VCaP (cell line): Measurements from ENCODE around the gene C18orf54.

Experiments
- H3K27ac ChIP-seq: fragments of 450-650 bp; 2 replicates; pipeline ENCODE4 v1.5.1; 2017
- TF ChIP-seq, protein P1 (sequence below): fragments of 450-650 bp; conservative IDR thresholded peaks from 2 replicates; pipeline ENCODE4 v1.5.1; 2017; ENCODE audit warnings: mild to moderate bottlenecking, moderate library complexity

Gene C18orf54

DNA sequence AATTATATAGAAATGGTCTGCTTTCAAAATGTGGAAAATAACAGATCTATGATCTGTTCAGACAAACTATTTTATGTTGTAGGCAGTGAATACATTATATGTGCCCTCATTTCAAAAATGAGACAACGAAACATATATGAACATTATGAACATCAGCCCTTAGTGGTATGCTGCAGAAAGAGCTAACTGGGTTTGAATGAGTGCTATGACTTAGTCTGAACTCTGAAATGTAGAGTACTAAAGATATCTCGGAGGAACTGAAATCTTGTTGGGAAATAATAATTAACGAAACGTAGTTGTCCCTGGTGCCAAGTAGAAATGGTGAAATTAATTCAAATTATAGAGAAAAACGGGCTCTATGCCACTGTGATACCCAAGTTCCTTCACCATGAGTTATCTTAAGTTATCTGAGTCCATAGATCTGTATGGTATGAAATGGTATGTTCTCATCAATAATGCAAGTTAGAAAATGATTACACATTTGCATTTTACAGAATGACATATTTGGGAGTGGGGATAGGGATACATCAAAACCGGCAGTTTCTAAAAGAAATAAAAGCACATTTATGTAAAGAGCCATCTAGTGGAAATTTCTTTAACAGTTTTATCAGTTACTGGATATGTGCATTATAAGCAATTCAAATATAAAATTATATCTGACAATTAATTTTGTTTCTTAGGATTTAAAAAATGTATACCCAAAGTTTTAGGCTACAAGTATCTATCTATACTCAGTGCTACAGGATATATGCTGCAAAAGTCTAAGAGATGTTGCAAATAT lies 26.7 kb upstream of the C18orf54 start:
- H3K27ac ChIP-seq, result no peak overlapping the region
- TF ChIP-seq, protein P1, sequence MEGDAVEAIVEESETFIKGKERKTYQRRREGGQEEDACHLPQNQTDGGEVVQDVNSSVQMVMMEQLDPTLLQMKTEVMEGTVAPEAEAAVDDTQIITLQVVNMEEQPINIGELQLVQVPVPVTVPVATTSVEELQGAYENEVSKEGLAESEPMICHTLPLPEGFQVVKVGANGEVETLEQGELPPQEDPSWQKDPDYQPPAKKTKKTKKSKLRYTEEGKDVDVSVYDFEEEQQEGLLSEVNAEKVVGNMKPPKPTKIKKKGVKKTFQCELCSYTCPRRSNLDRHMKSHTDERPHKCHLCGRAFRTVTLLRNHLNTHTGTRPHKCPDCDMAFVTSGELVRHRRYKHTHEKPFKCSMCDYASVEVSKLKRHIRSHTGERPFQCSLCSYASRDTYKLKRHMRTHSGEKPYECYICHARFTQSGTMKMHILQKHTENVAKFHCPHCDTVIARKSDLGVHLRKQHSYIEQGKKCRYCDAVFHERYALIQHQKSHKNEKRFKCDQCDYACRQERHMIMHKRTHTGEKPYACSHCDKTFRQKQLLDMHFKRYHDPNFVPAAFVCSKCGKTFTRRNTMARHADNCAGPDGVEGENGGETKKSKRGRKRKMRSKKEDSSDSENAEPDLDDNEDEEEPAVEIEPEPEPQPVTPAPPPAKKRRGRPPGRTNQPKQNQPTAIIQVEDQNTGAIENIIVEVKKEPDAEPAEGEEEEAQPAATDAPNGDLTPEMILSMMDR, result peak; percentile 59

DNA sequence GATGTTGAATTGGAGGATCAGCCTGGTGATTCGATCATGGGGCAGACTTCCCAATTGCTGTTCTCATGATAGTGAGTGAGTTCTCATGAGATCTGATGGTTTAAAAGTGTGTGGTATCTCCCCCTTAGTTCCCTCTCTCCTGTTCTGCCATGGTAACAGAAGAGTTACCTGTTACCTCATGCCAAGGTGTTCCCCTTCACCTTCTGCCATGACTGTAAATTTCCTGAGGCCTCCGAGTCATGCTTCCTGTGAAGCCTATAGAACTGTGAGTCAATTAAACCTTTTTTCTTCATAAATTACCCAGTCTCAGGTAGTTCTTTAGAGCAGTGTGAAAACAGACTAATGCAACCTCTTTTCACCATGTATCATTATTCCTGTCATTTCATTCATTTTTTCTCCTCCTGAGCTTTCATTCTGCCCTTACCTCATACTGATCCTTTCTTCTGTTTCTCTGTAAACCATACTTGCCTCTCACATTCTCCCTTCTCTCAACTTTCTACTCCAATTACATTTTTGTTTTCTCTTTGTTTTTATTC lies 22.0 kb upstream of the C18orf54 start:
- H3K27ac ChIP-seq, result no peak overlapping the region
- TF ChIP-seq, protein P1, result no peak

DNA sequence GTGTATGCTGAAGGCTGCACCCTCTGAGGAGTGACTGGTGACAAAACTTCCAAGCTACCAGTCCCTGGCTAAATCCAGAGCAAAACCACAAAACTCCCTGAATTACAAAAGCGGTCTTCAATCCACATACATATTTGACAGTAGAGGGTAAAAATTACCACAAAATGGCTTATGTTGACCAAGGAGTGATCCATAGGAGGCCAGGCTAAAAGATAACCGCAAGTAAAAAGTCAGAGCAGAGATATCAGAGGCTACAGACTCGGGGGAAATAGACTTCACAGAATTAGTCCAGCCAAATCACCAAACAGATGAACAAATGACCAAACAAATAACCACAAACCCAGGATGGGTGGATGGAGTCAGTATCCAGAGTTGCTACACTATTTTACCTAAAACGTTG lies 19.5 kb upstream of the C18orf54 start:
- no peak overlapping the region for H3K27ac ChIP-seq
- TF ChIP-seq, protein P1, result no peak

DNA sequence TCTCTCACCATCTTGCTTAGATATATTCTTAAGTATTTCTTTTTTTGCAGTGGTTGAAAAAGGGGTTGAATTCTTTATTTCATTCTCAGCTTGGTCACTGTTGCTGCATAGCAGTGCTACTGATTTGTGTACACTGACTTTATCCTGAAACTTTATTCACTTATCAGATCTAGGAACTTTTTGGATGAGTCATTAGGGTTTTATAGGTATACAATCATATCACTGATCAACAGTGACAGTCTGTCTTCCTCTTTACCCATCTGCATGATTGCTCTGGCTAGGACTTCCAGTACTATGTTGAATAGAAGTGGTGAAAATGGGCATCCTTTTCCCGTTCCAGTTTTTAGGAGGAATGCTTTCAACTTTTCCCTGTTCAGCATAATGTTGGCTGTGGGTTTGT lies 6.5 kb upstream of the C18orf54 start:
- TF ChIP-seq, protein P1, result no peak
- H3K27ac ChIP-seq, result no peak overlapping the region

DNA sequence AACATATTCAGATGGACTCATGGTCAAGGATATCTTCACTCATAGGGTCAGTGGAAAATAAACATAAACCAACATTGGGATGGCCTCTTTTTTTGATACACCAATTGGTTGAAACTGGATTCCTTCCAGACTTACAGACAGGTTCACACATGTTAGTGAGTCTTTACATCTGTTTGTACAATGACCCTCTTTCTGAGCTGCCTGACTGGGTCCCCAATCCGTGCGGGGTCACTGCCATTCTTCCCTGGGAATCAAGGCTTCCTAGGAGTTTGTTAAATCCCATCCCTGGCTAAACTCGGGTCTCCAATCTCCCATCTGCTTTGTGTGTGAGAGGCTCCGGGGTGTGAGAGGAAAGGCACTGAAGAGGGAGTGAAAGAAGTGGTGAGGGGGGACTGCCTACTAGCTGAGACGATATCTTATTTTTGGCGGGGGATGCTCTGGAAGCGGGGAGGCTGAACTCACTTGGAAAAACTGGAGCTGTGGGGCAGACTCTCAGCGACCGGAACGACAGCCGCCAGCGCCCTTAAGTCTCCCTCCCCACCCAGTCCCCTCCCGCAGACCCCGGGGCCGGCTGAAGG lies 535 bp upstream of the C18orf54 start:
- TF ChIP-seq, protein P1, result no peak
- peak overlapping the region; percentile 67 for H3K27ac ChIP-seq

DNA sequence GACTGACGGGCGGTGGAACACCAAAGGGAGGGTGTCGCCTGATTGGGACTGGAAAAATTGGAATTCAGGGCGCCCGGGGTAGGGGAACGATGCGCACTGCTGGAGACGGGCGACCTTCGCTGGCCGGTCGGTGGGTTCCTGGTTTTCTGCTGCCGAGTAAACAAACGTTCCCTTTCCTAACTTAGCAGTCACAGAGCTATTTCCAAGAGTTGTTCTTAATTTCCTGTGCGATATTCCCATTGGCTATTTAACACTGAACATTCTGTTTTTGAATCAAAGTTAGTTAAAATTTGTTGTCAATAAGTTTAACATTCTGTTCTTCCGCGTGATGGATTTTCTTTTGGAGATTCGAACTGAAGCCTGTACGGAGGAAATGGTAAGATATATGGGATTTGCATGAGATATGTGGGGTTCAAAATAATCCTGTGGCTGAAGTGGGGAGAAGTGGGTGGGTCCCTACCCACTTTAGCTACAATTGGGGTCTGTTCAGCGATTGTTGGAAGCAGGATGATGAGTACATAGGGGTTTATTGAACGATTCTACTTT lies 862 bp downstream of the C18orf54 start:
- H3K27ac ChIP-seq, result peak overlapping the region; percentile 67
- TF ChIP-seq, protein P1, result no peak

DNA sequence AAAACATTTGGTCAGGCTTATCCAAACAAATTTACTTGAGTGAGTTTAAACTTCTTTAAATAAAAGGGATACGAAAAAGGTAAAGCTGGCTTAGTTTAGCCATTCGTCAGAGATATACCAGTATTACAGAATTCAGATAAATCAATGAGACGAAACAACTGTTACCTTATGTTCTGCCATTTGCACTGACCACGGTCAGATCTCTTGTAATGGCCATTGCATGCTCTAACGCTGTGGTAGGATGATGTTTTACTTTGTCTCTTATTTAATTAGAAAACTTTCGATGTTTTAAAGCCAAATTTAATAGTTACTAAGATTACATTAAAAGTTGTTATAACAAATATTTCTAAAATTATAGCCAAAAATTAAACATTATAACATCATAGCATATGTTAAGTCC lies 1.5 kb downstream of the C18orf54 start:
- H3K27ac ChIP-seq, result no peak overlapping the region
- TF ChIP-seq, protein P1, result no peak
